ENCODE data around the gene PLEKHJ1.

The PLEKHJ1 gene

GRCh38 chr19:2269244-2270156 lies 33.4 kb upstream of the PLEKHJ1 start:
- peak; percentile 99 for DNase-seq

- no peak for DNase-seq
Observed at GRCh38 chr19:2268861-2269243, 32.7 kb upstream of the PLEKHJ1 start.

GRCh38 chr19:2268480-2268830 lies 32.3 kb upstream of the PLEKHJ1 start:
- no peak for DNase-seq

- no peak for DNase-seq
Observed at GRCh38 chr19:2266183-2266993, 30.3 kb upstream of the PLEKHJ1 start.

- DNase-seq = no peak
Observed at GRCh38 chr19:2261438-2262172, 25.5 kb upstream of the PLEKHJ1 start.

- no peak for DNase-seq
Observed at GRCh38 chr19:2260341-2260805, 24.2 kb upstream of the PLEKHJ1 start.

- no peak for DNase-seq
Observed at GRCh38 chr19:2259336-2259735, 23.2 kb upstream of the PLEKHJ1 start.

GRCh38 chr19:2255982-2256685 lies 20.0 kb upstream of the PLEKHJ1 start, which contains the start of gene JSRP1:
JSRP1 (minus strand) TSS chr19:2256417; CDS start chr19:2255314, 1,103 bp downstream.
- peak; percentile 79 for DNase-seq

GRCh38 chr19:2255112-2255845 lies 19.1 kb upstream of the PLEKHJ1 start:
- DNase-seq = peak; percentile 40

GRCh38 chr19:2254064-2254872 lies 18.1 kb upstream of the PLEKHJ1 start:
- no peak for DNase-seq

- DNase-seq = no peak
Observed at GRCh38 chr19:2253106-2254063, 17.3 kb upstream of the PLEKHJ1 start.

GRCh38 chr19:2252797-2253105 lies 16.6 kb upstream of the PLEKHJ1 start:
- DNase-seq = no peak

GRCh38 chr19:2252055-2252796 lies 16.1 kb upstream of the PLEKHJ1 start:
- DNase-seq = no peak

GRCh38 chr19:2251106-2252054 lies 15.3 kb upstream of the PLEKHJ1 start:
- DNase-seq = no peak

GRCh38 chr19:2250766-2251105 lies 14.6 kb upstream of the PLEKHJ1 start:
- no peak for DNase-seq

- DNase-seq = no peak
Observed at GRCh38 chr19:2249880-2250765, 14.0 kb upstream of the PLEKHJ1 start.

Data from right forelimb (tissue), 1 donor.